GM18507 (cell line): Measurements from ENCODE around the gene AHCYL2.
"Not testable (repeated sequence)": the region's sequence is repeated elsewhere in the genome, so short reads cannot be mapped to it uniquely, and the experiment has no call there.

Source experiments
- DNase-seq: peaks from one replicate; pipeline ENCODE4 v3.0.0; 2011; ENCODE audit warnings: low read depth; ENCODE audit not compliant: insufficient read length; ENCODE audit errors: extremely low spot score
- FAIRE-seq: peaks from 2 replicates; lab custom pipeline; 2011; peaks lifted over from hg19 to GRCh38; lab: Jason Lieb, UNC

AHCYL2 gene

GRCh38 chr7:129464194-129464593 lies 239.4 kb downstream of the AHCYL2 start:
- DNase-seq (no peak), FAIRE-seq (no peak)

- DNase-seq (no peak), FAIRE-seq (no peak)
Measured at GRCh38 chr7:129465080-129465479, 240.2 kb downstream of the AHCYL2 start.

- no peak for FAIRE-seq
- DNase-seq, result no peak
Measured at GRCh38 chr7:129466796-129467195, 242.0 kb downstream of the AHCYL2 start.

- FAIRE-seq (no peak), DNase-seq (no peak)
Measured at GRCh38 chr7:129468087-129468486, 243.3 kb downstream of the AHCYL2 start.

GRCh38 chr7:129468547-129468946 lies 243.7 kb downstream of the AHCYL2 start:
- no peak for FAIRE-seq
- DNase-seq, result no peak

- DNase-seq (no peak), FAIRE-seq (no peak)
Measured at GRCh38 chr7:129469930-129470329, 245.1 kb downstream of the AHCYL2 start.

- DNase-seq (no peak), FAIRE-seq (no peak)
Measured at GRCh38 chr7:129470411-129470810, 245.6 kb downstream of the AHCYL2 start.

- FAIRE-seq, result no peak
- DNase-seq, result no peak
Measured at GRCh38 chr7:129471402-129471827, 246.6 kb downstream of the AHCYL2 start.

- DNase-seq, FAIRE-seq: not testable (repeated sequence)
Measured at GRCh38 chr7:129475931-129476330, 251.1 kb downstream of the AHCYL2 start.

GRCh38 chr7:129476398-129476797 lies 251.6 kb downstream of the AHCYL2 start:
- not testable (repeated sequence) for FAIRE-seq, DNase-seq
